Measurements from ENCODE around the gene BBS9.

The BBS9 gene

DNA sequence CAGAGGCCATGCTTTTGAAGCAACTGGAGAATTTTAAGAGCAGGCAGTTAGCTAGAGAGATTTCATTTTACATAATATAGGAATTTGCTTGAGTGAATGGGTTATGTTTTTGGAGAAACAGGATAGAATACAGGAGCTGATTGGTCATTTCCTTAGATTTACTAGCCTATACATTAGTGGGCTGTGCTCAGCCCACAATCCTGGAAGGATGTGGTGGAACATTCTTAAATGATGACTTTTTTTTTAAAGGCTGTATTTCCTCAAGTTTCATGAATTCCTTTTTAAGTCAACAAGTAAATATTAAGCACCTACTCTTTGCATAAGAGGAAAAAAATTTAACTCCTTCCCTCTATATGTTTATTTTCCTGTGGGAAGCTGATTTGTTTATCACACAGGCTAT is 461.6 kb downstream of the BBS9 start:
- in situ Hi-C loops (cut with HindIII; ENCODE audit: low sequenced_read_pairs), result no loop called here

DNA sequence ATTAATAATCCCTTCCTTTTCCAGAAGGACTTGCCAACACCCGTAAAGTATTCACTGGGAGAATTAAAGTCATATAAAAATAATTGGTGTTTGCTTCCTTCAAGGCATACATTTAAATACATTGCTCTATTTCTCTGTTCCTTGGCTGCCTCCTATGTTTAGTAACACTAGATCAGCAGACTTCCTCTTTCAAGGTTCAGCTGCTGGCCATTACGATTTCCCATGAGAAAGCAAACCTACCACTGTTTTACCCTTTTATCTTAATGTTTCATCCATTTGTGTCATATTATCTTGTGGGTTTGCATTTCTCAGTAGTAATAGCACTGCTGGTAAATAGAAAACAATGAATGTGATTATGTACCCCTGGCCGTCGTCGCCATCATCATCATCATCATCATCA is 462.1 kb downstream of the BBS9 start:
- in situ Hi-C loops (cut with HindIII; ENCODE audit: low sequenced_read_pairs), result no loop called here

DNA sequence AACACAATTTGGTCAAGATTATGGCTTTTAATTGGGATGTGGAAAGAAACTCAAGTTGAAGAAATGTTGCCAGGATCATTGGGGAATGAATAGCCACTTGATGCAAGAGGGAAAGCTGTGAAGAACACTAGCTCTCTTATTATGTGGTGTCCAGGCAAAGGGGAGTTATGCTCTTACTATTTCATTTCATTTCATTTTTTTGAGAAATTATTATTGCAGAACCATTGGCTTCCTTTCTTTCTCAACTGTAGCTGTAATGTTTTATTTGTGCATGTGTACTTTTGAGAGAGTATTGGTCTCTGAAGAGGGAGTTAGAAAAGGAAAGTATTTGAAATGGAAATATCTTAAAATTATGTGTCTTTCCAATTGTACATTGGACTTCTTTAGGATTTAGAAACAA is 463.4 kb downstream of the BBS9 start:
- in situ Hi-C loops (cut with HindIII; ENCODE audit: low sequenced_read_pairs), result no loop called here

DNA sequence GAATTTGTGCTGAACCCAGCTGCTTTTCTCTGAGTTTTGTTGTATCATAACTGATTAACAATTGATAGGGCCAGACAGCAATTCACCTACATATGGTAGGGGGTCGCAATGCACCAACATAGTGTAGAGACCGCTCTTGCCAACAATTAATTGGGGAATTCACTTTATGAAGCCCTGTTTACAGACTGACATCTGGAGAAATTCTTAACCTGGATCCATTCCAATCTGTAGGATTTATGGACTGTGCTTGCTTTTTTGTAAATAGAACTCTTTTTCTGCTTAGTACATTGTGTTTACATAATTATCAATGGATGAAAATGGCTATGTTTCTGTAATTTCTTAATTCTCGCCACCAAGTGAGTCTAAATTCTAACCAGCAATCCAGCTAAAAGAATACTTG is 464.2 kb downstream of the BBS9 start:
- in situ Hi-C loops (cut with HindIII; ENCODE audit: low sequenced_read_pairs), result no loop called here

DNA sequence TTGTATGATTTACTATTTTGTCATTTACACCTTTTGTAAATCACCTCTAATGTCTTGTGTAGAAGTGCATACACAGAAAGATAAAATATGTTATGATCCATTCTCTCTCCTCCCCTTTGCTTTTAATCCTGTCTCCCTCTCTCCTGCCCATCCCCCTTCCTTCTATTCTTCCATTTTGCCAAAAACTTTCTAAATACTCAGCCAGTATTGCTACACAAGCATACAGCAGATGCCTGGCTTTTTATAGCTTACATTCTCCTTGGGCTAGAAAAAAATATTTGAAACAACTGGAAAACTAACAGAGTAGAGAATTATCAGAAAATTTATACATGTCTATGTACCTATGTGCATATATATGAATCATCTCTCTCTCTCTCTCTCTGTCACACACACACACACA is 467.3 kb downstream of the BBS9 start:
- in situ Hi-C loops (cut with HindIII; ENCODE audit: low sequenced_read_pairs), result no loop called here

DNA sequence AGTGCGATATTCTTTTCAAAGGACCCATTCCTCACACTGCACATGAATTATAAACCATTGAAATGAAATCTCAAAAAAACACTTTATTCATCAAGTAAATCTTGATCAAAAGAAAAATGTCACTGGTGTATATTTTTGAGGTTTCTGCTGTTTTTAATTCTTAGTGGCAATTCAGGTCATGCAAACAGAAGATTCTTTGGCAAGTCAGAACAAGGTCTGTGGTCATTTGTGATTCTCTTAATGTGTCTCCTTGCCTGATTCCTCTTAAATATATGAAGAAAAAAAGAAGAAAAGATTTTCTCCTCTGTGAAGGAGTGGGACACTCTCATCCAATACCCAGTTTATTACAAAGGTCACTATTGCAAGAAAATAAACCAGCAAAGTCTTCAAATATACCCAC is 467.8 kb downstream of the BBS9 start:
- in situ Hi-C loops (cut with HindIII; ENCODE audit: low sequenced_read_pairs), result no loop called here

DNA sequence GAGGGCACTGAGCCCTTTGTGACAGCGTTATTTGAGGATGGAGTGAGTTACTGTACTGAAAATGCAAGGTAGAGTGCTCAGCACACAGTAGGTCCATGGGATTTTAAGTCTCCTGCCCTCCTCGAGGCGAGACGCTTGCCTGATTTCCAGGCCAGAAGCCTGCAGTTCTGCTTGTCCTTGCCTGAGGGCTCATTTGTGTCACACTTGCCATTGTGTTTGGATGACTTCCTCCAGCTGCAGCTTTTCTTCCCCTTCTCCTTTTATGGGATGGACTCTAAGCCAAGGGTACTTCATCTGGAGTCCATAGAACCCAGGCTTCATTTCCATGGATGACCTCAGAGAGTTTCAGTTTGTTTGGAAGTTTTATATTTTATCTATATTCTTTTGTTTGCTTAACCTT is 471.7 kb downstream of the BBS9 start:
- in situ Hi-C loops (cut with HindIII; ENCODE audit: low sequenced_read_pairs), result no loop called here

DNA sequence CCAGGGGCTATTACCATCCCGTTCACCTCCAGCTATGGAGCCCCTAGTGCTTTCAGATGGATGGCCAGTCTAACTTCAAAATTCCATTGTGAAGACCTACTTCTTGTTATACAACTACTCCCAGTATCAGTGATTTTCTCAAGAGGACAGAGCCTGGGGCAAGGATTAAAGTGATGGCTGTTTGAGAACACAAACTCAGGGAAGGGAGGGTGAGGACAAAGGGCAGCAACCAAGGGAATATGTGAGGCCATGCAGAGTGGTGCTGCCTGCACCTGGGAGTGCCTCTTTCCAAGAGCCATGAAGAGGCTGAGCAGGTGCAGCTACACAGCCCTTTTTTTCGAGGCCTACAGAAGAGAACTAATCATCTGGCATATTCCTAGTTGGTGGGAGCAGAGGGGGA is 472.5 kb downstream of the BBS9 start:
- in situ Hi-C loops (cut with HindIII; ENCODE audit: low sequenced_read_pairs), result no loop called here

DNA sequence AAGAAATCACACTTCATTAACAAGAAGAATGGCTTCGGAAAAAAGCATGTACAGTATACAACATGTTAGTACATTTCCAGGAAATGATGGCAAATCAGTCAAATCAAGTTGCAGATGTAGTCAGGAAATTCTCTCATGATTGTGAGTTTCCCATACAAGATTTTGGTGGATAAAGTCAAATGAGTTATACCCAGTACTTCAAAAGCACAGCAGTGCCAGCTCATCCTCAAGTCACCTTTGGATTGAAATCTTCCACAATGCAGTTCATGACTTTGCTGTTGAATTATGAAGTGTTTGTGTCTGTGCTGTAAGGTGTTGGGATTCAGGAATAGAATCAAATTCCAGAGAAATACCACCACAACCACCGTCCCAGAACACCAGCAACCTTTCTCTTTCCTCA is 474.7 kb downstream of the BBS9 start:
- in situ Hi-C loops (cut with HindIII; ENCODE audit: low sequenced_read_pairs), result no loop called here

DNA sequence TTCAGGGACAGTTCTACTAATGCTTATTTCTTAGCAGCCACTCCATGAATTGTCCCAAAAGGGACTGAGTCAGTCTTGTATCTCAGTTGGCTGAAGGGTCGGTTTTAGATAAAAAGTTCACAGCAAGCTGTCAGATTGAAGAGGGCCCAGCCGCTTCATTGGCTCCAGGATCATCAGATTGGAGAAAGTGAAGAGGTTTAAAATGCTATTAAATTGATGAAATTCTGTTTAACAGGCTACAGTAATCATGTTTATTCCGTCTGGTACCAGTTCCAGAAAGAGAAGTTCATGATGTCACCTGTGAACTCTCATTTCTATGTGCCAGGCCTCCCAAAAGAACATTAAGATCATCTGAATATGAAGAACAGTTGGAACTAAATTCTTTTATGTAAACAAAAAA is 481.6 kb downstream of the BBS9 start:
- in situ Hi-C loops (cut with HindIII; ENCODE audit: low sequenced_read_pairs), result no loop called here

DNA sequence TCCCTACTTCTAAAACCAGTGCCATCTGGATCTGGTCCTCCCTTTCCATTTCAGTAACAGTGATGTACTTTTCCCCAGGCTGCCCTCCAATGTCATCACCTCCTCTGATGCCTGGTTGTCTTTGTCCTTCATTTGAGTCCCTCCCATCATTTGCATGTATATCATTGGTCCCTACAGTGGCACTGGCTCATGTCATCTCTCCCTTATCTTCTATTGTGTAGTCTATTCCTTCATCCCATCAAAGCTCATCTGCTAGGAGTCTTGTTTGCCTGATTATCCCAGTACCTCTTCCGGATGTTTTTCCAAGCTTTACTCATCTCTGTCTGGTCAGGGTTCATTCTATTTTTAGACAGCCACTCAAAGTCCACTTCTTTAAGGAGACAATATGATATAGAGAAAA is 483.1 kb downstream of the BBS9 start:
- in situ Hi-C loops (cut with HindIII; ENCODE audit: low sequenced_read_pairs), result no loop called here

DNA sequence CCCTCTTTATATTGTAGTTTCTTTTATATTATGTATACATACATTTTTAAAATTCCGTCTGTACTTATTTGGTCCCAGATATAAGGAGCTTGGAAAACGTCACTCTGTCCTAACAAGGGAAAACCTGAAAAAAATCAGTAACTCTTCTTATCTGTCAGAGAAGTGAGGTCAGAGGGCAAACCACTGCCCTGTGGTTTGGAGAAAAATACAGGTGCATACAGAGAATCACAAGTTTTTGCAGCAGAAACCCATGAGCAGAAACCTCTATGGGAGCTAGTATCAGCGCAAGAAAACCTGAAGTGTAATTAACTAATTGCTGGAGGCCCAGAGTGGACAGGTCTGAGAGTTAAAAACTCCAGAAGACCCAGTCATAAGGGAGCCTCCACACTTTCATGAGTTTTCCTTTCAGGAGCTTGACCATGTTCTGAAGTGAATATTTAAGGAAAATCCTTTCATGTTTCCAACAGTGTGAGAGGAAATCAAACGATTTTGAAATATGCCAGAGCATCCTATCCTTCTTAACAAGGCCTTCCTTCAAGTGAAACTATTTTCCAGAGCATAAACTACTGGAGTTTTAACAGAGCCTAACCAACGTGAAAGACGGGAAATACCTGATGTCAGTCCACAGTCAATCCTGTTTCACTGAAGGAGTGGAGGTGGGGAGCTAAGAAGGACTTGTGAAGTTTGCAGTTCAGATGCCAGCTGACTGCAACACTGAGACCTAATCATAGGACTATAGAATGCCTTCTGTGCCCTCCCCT is 485.2 kb downstream of the BBS9 start:
- in situ Hi-C loops (cut with HindIII; ENCODE audit: low sequenced_read_pairs), result no loop called here

DNA sequence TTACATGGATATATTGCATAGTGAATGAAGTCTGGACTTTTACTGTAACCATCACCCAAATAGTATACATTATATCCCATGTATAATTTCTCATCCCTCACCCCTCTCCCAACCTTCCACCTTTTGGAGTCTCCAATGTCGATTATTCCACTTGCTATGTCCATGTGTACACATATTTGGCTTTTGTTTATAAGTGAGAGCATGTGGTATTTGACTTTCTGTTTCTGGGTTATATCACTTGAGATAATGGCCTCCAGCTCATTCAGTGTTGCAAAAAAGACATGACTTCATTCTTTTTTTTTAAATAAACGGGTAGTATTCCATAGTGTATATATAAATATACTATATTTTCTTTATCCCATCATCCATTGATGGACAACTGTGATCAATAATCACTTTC is 487.4 kb downstream of the BBS9 start:
- in situ Hi-C loops (cut with HindIII; ENCODE audit: low sequenced_read_pairs), result no loop called here

DNA sequence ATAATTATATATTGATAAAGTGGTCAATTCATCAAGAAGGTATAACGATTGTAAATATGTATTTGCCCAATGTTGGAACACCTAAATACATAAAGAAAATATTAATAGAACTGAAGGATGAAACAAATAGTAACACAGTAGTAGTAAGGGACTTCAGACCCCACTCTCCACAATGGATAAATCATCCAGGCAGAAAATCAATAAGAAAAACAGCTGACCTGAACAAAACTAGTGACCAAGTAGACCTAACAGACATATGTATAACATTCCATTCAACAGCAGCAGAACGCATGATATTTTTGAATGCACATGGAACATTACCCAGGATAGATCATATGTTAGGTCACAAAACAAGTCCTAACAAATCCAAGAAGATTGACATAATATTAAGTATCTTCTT is 489.9 kb downstream of the BBS9 start:
- in situ Hi-C loops (cut with HindIII; ENCODE audit: low sequenced_read_pairs), result no loop called here

DNA sequence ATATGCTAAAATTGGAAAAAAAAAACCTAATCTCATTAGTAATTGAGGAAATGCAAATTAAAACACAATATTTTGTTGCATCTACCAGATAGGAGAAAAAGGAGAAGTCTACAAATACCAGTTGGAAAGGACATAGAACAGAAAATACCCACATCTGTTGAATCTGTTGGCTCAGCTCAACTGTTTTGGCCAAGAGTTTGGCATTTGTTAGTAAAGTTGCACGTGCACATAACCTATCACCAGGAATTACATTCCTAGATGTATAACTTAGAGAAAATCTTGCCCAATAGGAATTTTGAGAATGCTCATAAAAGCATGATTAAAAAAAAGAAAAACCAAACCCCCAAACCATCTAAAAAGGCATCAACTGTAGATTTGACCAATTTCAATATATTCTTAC is 493.9 kb downstream of the BBS9 start:
- in situ Hi-C loops (cut with HindIII; ENCODE audit: low sequenced_read_pairs), result no loop called here

DNA sequence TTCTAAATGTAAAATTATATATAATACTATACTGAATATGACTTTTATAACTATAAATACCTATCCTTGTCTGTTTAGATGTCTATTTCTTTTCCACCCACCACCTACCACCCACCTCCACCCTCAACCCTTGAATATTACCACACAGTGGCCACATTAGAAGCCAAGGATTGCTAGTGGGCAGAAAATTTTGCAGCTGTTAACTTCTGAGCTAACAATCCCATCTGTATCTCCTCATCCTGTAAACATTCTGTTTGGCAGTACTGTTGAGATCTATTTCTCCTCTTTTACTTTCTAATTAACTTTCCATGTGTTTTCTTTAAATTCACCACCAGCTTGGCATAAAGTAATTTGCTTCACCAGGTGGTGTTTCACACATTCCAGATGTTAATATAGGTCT is 494.9 kb downstream of the BBS9 start:
- in situ Hi-C loops (cut with HindIII; ENCODE audit: low sequenced_read_pairs), result no loop called here

DNA sequence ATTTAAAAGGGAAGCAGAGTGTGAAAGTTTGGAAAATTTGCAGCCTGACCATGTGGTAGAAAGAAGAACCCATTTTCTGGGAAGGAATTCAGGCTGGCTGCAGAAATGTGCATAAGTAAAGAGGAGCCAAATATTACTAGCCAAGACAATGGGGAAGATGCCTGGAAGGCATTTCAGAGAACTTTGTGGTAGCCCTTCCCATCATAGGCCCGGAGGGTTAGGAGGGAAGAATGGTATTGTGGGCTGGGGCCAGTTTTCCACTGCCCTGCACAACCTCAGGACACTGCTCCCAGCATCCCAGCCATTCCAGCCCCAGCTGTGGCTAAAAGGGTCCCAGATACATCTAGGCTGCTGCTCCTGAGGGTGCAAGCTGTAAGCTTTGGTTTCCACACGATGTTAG is 497.5 kb downstream of the BBS9 start:
- in situ Hi-C loops (cut with HindIII; ENCODE audit: low sequenced_read_pairs), result no loop called here

DNA sequence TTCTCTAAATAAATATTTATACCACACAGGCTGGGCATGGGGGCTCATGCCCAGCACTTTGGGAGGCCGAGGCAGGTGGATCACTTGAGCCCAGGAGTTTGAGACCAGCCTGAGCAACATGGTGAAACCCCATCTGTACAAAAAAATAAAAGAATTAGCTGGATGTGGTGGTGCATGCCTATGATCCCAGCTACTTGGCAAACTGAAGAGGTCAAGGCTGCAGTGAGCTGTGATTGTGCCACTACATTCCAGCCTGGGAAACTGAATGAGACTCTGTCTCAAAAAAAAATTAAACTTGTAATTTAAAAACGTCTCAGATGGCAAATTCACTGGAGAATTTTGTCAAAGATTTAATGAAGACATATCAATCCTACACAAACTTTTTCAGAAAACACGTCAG is 498.4 kb downstream of the BBS9 start:
- in situ Hi-C loops (cut with HindIII; ENCODE audit: low sequenced_read_pairs), result no loop called here

DNA sequence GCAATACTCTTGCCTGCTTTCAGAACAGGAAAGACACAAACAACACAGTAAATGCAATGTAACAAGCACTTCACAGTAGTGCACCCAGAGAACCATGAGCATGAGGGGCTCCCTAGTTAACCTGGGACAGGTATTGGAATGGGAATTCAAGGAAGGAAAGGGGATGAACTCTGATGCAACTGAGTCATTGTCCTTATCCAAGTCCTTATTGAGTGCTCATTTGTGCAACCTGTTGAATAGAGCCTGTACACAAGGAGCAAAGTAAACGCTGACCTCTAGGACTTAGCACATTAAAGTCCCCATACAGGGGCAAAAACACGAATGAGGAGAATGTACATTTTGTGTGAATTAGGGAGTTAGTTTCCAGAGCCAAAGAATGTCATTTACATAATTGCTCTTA is 499.5 kb downstream of the BBS9 start:
- in situ Hi-C loops (cut with HindIII; ENCODE audit: low sequenced_read_pairs), result no loop called here

DNA sequence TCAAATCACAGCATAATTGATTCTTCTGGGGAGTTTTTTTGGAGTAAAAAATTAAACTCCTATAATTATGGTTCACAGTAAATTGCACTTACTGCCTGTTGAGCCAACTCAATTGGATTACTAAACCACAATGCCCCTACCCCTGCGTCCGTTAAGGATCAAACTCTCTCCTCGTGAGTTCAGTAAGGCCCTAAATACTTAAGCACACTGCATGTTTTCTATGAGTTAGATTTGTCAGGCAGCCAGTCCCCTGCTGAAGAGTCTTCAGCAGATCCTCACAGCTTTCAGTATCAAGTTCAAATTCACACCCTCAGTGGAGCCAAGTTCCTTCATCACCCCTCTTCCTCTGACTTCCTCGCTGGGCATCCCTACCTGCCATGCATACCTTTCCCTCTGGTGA is 501.0 kb downstream of the BBS9 start:
- in situ Hi-C loops (cut with HindIII; ENCODE audit: low sequenced_read_pairs), result no loop called here

DNA sequence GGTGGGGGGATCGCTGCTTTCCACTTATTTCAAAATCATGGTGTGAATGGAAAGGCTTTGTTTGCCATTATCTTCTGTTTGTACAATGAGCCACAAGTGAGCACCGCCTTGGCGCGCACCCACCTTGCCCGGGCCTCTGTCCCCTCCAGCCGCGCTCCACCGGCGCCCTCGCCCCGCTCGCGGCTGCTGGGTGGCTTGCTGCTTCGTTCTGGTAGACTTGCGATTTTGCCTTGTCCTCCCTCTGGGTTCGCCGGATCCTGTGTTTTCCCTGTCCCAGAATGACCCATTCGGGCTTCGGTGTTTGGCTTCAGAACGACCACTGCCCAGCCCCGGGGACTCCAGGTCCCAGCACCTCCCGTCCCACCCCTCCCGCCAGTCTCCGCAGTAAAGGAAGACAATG is 503.0 kb downstream of the BBS9 start:
- in situ Hi-C loops (cut with HindIII; ENCODE audit: low sequenced_read_pairs), result no loop called here

DNA sequence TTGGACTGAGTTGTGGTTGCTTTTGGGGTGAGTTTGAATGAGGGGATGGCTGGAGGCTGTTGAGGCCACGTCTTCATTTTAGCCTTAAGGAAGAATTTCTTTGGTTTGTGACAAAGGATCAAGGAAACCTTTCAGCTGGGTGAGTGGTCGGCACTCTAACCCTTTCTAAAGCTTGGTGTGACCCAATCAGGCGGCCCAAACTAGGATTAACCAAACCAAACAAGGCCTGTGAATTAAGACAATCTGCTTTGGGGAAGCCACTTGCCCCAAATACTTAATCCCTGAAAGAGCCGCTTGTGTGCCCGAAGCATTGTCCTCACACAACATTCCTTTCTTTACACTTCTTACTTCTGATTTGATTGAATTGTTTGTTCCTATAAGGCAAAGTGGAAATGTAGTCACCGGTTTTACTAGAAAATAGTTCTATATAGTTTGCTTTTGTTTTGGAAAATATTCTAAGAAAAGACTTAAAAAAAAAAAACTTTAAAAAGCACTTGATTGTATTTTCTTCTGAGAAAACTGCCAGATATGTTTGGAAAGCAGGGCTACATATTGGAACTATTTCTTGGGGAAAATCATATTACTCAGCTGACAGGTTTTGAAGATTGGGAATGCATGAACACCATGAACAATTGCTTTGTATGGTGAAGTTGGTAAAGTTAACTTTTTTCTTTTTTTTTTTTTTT is 503.6 kb downstream of the BBS9 start:
- in situ Hi-C loops (cut with HindIII; ENCODE audit: low sequenced_read_pairs), result no loop called here

DNA sequence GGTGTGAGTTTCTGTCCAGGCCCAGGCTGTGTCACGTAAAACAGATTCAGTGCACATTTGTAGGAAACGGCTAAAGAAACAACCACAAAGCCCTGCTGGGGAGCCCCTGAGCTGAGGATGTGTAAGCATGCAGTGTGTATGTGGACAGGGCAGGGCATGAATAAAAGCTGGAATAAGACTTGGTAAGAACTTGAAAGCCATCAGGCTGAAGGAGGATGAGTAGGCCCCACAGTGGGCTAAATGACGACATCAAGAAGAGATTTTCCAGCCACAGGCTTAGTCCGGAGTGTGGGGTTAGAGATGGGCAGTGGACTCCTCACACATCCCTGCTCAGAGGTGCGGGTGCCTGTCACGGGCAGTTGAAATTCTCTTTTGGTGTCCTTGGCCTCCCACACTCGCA is 505.2 kb downstream of the BBS9 start:
- in situ Hi-C loops (cut with HindIII; ENCODE audit: low sequenced_read_pairs), result no loop called here

All from DLD1 (cell line).